ENCODE data around the gene PDHX.
"Not testable (repeated sequence)": the region's sequence is repeated elsewhere in the genome, so short reads cannot be mapped to it uniquely, and the experiment has no call there.

Gene PDHX

GRCh38 chr11:34997952-34998528 lies 81.6 kb downstream of the PDHX start:
- no peak for DNase-seq

DNA sequence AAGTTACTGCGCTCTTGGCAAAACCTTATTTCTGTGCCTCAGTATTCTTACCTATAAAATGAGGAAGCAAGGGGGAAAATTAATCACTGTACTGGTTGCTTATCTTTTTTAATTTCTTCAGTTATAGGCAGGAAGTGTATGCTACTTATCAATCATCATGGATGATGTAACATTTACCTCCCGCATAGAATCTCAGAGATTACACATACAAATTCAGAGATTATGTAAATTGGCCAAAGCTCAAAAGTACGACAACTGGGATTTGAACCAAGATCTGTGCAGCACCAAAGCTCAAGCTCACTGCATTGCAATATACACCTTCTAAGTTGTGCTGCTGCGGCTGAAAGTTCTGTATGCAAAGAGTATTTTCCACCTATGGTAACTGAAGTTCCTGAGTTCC lies 83.0 kb downstream of the PDHX start:
- DNase-seq = no peak

DNA sequence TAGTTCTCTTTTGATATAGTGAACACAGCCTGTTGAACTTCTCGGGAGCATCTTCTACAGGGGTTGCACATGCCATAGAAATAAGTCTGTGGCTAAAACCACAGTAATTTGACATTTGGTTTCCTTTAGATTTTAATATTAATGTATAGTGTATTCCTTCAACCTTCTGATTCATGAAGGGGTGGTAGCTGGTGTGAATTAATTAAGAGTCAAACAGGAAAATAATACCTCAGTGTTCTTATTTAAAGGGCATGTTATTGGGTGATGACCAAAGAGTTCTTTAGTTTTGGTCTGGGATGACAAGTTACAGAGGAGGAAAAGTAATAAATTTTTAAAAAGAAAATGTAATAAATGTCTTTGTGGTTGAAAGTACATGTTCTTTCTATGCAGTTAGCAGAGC lies 86.8 kb downstream of the PDHX start:
- DNase-seq = no peak

- DNase-seq = no peak
Measured at GRCh38 chr11:35003658-35004057, 87.2 kb downstream of the PDHX start.

- no peak for DNase-seq
Measured at GRCh38 chr11:35005141-35005780, 88.8 kb downstream of the PDHX start.

DNA sequence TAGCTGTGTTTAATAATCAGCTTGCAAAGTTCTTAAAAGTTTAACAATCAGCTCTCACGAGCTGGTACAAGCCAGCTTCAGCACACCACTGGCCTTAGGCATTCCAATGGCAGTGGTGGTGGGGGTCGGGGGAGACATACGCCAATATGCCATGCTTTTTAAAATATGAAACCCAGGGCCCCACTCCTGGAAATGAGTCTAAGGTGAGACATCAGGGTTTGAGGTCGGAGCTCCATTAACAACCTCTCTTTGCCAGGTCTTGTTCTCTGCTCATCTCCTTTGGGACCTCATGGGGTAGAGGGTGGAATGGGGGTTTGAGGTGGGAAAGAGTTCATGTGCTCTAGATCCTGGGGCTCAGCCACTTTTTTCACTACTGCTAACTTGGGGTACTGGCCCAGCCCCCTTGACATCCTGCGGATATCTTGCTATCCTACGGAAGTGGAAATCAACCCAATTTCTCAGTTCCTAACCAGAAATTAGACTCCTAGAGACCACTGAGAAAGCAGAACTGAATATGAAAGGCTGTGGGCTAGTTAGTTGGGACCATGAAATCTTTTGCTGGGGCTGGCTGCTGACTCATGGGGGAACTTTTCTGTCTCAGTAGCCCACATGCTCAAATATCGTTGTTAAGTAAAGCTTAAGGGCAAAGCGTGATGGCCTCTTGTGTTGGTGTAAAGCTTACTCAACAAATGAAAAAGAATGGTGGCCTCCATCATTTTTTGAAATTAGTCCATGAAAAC lies 90.1 kb downstream of the PDHX start:
- no peak for DNase-seq

- DNase-seq = no peak
Measured at GRCh38 chr11:35007277-35007676, 90.9 kb downstream of the PDHX start.

DNA sequence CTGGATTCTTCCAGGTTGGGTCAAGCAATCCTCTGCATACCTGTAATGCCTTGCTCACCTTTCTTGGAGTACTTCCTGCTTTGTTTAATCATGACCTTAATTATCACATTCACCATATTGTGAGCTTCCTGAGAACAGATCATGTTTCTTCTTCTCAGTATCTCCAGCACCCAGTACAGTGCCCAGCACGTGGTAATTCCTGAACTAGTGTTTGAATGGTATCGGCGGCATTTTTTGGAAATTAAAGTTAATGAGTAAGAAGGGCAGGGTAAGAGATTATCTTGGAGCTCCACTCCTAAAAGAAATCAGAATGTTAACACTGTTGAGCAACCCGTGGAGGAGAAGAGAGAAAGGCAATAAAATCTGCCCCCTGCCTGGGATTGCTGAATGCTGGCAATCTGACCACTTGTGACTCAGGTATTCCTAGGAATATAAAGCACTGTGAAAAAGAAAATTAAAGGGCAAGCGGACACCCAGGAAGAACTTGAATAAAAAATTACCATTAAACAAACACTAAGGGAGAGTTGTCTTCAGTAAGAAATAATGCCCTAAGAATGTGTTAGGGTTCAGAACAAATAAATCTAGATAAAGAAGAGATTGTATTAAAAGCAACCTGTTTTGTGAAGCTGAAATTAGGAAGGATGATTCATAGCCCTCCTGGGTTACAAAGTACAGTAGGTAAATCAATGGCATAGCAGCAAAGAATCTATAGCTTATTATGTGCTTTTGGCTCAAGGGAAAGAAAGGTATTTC lies 92.9 kb downstream of the PDHX start:
- peak; percentile 71 for DNase-seq

GRCh38 chr11:35009944-35010342 lies 93.5 kb downstream of the PDHX start:
- peak; percentile 46 for DNase-seq

DNA sequence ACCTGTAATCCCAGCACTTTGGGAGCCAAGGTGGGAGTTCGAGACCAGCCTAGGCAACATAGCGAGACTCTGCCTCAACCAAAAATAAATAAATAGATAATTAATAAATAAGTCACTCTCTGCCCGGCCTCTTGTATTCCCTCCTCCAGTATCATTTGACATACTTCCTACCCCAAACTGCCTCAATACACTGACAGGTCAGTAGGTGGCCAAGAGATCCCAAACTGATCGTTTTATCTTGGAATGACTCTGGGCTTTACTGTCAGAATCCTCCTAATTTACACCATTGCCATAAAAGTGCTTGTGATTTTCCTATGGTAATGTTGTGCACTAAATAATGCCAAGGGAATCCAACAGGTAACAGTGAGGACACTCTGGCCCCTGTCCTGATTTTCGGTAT lies 94.2 kb downstream of the PDHX start:
- no peak for DNase-seq

- DNase-seq = no peak
Measured at GRCh38 chr11:35011389-35011788, 95.0 kb downstream of the PDHX start.

DNA sequence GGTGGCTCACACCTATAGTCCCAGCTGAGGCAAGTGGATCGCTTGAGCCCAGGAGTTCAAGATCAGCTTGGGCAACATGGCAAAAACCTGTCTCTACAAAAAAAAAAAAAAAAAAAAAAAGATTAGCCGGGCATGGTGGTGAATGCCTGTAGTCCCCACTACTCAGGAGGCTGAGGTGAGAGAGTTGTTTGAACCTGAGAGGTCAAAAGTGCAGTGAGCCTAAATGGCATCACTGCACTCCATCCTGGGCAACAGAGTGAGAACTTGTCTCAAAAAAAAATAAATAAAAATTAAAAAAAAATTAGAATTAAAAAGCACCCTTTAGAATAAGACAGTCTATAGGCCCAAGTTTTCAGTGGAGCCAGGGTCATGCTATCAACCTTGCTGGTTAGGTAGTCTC lies 95.5 kb downstream of the PDHX start:
- DNase-seq = no peak

- no peak for DNase-seq
Measured at GRCh38 chr11:35012467-35013191, 96.2 kb downstream of the PDHX start.

GRCh38 chr11:35013514-35014233 lies 97.3 kb downstream of the PDHX start:
- no peak for DNase-seq

DNA sequence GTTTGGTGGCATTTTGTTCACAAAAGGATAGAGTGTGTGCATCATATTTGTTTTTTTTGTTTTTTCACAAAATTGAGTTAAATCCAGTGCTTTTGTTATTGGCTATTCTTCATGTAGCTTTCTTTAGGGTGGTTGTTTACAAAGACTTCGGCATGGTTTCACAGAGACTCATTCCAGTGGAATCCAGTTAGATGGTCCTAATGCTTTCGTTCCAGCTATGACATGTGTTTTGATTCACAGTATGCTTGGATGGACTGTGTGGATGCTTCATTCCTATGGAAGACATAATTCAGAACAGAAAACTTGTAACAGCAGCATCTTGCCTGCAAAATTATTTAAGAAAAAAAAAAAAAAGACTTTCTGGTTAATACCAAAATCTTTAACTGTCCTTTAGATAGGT lies 97.9 kb downstream of the PDHX start:
- DNase-seq = no peak

GRCh38 chr11:35015621-35016387 lies 99.4 kb downstream of the PDHX start:
- no peak for DNase-seq

- no peak for DNase-seq
Measured at GRCh38 chr11:35016916-35017315, 100.5 kb downstream of the PDHX start.

- DNase-seq = no peak
Measured at GRCh38 chr11:35017528-35018342, 101.3 kb downstream of the PDHX start.

DNA sequence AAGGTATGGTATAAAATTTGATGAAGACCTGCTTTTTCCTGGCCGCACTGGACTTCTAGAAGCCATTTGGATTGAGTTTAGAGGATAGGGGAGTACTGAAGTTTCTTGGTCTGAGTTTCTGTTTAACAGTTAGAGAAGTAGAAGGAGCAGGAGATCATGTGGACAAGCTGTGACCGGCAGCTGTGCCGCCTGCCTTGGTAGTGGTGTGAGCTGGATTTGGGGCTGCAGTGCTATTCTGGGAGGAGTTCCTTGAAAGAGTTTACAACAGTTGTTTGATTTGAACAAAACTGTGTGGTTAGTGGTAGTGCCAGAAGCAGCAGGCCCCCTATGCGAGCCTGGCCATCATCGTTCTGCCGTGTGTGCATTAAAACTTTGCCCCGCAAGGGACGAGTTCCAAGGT lies 105.2 kb downstream of the PDHX start:
- DNase-seq = no peak

- not testable (repeated sequence) for DNase-seq
Measured at GRCh38 chr11:35023940-35024339, 107.5 kb downstream of the PDHX start.

DNA sequence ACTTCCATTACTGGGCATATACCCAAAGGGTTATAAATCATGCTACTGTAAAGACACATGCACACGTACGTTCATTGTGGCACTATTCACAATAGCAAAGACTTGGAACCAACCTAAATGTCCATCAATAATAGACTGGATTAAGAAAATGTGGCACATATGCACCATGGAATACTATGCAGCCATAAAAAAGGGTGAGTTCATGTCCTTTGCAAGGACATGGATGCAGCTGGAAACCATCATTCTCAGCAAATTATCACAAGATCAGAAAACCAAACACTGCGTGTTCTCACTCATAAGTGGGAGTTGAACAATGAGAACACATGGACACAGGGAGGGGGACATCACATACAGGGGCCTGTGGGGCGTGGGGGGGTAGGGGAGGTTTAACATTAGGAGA lies 111.6 kb downstream of the PDHX start:
- not testable (repeated sequence) for DNase-seq

Data from NCI-H146 (cell line).